ENCODE data around the gene MDC1. TPM values are rescaled to one million over a fixed set of nuclear protein-coding genes. Genes with fewer than 3 reads are reported as not detected.

Gene MDC1
- total and polyA plus RNA-seq, 2 of the 13 experiments (the other 11 are each of a cell fraction or from before 2014, with no cell fraction given) = 8.4 to 14.0 TPM

DNA sequence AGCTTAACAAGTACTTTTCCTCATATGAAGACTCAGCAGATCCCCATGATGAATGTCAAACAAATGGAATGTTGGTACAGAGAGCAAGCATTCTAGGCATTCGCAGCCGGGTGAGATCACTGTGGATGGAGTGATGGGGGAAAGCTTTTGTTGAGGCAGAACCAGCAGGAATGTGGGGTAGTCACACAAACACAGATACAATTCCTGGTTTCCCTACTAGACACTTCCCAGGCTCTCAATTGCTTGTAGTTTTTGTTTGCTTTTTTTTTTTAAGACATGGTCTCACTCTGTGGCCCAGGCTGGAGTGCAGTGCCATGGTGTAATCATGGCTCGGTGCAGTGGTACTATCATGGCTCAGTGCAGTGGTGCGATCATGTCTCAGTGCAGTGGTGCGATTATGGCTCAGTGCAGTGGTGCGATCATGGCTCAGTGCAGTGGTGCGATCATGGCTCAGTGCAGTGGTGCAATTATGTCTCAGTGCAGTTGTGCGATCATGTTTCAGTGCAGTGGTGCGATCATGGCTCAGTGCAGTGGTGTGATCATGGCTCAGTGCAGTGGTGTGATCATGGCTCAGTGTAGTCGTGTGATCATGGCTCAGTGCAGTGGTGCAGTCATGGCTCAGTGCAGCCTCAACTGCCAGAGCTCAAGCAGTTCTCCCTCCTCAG lies 42.6 kb upstream of the MDC1 start (continued):
- TF ChIP-seq DPF2 (CRISPR knock-in tag; IDR thresholded peaks at IDR 0.05; ENCODE audit: borderline replicate concordance, low read depth) = no peak
- TF ChIP-seq MED1 (CRISPR knock-in tag; IDR thresholded peaks at IDR 0.05) = peak; percentile 91
- peak; percentile 58; the same call in 1 of the 2 replicates for TF ChIP-seq ZNF710 (CRISPR knock-in tag; IDR thresholded peaks at IDR 0.05; ENCODE audit: borderline replicate concordance)
- TF ChIP-seq FOSL1 (CRISPR knock-in tag; IDR thresholded peaks at IDR 0.05; ENCODE audit: borderline replicate concordance) = no peak
- TF ChIP-seq, protein P1, sequence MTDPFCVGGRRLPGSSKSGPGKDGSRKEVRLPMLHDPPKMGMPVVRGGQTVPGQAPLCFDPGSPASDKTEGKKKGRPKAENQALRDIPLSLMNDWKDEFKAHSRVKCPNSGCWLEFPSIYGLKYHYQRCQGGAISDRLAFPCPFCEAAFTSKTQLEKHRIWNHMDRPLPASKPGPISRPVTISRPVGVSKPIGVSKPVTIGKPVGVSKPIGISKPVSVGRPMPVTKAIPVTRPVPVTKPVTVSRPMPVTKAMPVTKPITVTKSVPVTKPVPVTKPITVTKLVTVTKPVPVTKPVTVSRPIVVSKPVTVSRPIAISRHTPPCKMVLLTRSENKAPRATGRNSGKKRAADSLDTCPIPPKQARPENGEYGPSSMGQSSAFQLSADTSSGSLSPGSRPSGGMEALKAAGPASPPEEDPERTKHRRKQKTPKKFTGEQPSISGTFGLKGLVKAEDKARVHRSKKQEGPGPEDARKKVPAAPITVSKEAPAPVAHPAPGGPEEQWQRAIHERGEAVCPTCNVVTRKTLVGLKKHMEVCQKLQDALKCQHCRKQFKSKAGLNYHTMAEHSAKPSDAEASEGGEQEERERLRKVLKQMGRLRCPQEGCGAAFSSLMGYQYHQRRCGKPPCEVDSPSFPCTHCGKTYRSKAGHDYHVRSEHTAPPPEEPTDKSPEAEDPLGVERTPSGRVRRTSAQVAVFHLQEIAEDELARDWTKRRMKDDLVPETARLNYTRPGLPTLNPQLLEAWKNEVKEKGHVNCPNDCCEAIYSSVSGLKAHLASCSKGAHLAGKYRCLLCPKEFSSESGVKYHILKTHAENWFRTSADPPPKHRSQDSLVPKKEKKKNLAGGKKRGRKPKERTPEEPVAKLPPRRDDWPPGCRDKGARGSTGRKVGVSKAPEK (CRISPR knock-in tag; IDR thresholded peaks at IDR 0.05; ENCODE audit: borderline replicate concordance) = no peak
- TF ChIP-seq, protein P2, sequence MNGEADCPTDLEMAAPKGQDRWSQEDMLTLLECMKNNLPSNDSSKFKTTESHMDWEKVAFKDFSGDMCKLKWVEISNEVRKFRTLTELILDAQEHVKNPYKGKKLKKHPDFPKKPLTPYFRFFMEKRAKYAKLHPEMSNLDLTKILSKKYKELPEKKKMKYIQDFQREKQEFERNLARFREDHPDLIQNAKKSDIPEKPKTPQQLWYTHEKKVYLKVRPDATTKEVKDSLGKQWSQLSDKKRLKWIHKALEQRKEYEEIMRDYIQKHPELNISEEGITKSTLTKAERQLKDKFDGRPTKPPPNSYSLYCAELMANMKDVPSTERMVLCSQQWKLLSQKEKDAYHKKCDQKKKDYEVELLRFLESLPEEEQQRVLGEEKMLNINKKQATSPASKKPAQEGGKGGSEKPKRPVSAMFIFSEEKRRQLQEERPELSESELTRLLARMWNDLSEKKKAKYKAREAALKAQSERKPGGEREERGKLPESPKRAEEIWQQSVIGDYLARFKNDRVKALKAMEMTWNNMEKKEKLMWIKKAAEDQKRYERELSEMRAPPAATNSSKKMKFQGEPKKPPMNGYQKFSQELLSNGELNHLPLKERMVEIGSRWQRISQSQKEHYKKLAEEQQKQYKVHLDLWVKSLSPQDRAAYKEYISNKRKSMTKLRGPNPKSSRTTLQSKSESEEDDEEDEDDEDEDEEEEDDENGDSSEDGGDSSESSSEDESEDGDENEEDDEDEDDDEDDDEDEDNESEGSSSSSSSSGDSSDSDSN (CRISPR knock-in tag; IDR thresholded peaks at IDR 0.05) = no peak
- TF ChIP-seq MBD4 (IDR thresholded peaks at IDR 0.05; ENCODE audit: borderline replicate concordance, low read length) = no peak
- TF ChIP-seq ZNF749 (CRISPR knock-in tag; IDR thresholded peaks at IDR 0.05; ENCODE audit: borderline replicate concordance) = no peak
- TF ChIP-seq GABPA (IDR thresholded peaks at IDR 0.05; ENCODE audit: low read depth, low read length) = no peak
- no peak; the same call in 1 of the 2 replicates for TF ChIP-seq GABPA (CRISPR knock-in tag; IDR thresholded peaks at IDR 0.05; ENCODE audit: low read depth)
- TF ChIP-seq SIX1 (CRISPR knock-in tag; IDR thresholded peaks at IDR 0.05; ENCODE audit: borderline replicate concordance) = no peak
- no peak for TF ChIP-seq MIER2 (CRISPR knock-in tag; IDR thresholded peaks at IDR 0.05)
- TF ChIP-seq IRF2 (CRISPR knock-in tag; IDR thresholded peaks at IDR 0.05) = 0 out of 2 replicates have a peak, but pooled peaks have one; percentile 52
- peak; percentile 39; the same call in 1 of the 2 replicates for TF ChIP-seq KDM5B (CRISPR knock-in tag; IDR thresholded peaks at IDR 0.05; ENCODE audit: borderline replicate concordance)
- TF ChIP-seq, protein P3, sequence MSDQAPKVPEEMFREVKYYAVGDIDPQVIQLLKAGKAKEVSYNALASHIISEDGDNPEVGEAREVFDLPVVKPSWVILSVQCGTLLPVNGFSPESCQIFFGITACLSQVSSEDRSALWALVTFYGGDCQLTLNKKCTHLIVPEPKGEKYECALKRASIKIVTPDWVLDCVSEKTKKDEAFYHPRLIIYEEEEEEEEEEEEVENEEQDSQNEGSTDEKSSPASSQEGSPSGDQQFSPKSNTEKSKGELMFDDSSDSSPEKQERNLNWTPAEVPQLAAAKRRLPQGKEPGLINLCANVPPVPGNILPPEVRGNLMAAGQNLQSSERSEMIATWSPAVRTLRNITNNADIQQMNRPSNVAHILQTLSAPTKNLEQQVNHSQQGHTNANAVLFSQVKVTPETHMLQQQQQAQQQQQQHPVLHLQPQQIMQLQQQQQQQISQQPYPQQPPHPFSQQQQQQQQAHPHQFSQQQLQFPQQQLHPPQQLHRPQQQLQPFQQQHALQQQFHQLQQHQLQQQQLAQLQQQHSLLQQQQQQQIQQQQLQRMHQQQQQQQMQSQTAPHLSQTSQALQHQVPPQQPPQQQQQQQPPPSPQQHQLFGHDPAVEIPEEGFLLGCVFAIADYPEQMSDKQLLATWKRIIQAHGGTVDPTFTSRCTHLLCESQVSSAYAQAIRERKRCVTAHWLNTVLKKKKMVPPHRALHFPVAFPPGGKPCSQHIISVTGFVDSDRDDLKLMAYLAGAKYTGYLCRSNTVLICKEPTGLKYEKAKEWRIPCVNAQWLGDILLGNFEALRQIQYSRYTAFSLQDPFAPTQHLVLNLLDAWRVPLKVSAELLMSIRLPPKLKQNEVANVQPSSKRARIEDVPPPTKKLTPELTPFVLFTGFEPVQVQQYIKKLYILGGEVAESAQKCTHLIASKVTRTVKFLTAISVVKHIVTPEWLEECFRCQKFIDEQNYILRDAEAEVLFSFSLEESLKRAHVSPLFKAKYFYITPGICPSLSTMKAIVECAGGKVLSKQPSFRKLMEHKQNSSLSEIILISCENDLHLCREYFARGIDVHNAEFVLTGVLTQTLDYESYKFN (CRISPR knock-in tag; conservative IDR thresholded peaks at IDR 0.05) = 0 out of 2 replicates have a peak, but pooled peaks have one; percentile 33
- TF ChIP-seq POLR2AphosphoS5 (IDR thresholded peaks at IDR 0.05; ENCODE audit: low read depth, low read length) = no peak

Data from HepG2 (cell line).